Measurements from ENCODE around the gene ARHGEF11.
"Not testable (repeated sequence)": the region's sequence is repeated elsewhere in the genome, so short reads cannot be mapped to it uniquely, and the experiment has no call there.

Gene ARHGEF11, protein sequence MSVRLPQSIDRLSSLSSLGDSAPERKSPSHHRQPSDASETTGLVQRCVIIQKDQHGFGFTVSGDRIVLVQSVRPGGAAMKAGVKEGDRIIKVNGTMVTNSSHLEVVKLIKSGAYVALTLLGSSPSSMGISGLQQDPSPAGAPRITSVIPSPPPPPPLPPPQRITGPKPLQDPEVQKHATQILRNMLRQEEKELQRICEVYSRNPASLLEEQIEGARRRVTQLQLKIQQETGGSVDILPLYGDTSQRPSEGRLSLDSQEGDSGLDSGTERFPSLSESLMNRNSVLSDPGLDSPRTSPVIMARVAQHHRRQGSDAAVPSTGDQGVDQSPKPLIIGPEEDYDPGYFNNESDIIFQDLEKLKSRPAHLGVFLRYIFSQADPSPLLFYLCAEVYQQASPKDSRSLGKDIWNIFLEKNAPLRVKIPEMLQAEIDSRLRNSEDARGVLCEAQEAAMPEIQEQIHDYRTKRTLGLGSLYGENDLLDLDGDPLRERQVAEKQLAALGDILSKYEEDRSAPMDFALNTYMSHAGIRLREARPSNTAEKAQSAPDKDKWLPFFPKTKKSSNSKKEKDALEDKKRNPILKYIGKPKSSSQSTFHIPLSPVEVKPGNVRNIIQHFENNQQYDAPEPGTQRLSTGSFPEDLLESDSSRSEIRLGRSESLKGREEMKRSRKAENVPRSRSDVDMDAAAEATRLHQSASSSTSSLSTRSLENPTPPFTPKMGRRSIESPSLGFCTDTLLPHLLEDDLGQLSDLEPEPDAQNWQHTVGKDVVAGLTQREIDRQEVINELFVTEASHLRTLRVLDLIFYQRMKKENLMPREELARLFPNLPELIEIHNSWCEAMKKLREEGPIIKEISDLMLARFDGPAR (N-terminal part only)

DNA sequence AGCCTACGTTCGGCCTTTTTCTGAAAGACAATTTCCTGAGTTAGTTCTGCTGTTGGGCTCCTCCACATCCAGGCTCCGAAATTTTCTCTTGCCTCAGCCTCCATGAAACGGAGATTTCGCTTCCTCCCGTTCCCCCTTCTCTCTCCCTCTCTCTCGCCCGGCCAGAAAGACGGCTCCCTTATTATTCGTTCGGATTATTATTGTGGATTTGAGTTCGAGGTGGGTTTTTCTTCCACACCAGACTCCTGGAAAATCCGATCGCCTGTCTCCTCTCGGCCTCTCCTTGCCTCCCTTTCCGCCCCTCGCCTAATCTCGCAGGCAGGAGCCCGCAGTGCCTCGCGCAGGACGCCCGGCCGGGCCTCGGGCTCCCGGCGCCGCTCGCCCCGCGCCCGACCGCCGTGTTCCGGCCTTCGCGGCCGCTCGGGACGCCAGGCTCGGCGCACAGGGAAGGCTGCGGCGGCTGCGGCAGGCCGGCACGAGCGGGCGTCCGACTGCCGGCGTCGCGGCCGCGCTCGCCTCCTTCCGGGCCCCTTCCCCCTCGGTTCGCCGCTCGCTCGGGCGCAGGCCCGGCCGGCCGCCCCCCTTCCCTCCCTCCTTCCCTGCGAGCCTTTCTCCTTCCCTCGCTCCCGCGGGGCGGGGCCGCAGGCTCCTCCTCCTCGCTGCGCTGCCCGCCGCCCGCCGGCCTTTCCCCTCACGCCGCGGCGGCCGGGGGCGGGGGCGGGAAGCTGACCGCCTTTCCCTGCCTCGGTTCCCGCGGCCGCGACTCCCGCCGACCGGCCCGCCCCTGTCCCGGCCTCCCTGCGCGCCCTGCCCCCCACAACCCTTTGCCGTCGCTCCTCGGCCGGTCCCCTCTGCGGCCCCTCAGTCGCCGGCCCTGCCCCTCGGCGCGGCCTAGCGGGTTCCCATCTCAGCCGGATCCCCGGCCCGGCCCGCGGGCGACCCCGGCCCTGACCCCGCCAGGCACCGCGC, at the start of gene ARHGEF11:
Gene ARHGEF11, minus strand, starts transcription at position 493 of the 969 bp plus-strand sequence. CDS start 1,412 bp downstream, outside the sequence.
- FAIRE-seq (no peak), DNase-seq (ENCODE audit: insufficient read length, low spot score) (peak; percentile 67)

DNA sequence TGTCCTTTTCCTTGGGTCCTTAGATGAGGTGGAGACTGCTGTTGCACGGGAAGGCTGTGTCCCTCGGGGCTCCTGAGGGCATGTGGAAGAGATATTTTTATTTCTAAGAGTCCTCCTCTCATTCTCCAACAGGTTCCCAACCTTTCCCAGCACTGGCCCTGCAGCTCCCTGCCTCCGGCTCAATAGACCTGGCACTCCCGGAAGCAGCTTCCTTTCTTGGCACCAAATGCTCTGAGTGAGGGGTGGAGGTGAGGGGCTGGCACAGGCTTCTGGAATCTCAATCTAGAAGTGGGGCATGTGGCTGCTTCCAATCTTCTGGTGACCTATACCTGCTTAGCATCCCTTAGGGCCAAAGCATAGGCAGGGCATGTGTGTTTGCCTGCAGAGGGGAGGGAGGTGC, 49.5 kb upstream of the ARHGEF11 start:
- FAIRE-seq, result no peak
- DNase-seq (ENCODE audit: insufficient read length, low spot score), result no peak

DNA sequence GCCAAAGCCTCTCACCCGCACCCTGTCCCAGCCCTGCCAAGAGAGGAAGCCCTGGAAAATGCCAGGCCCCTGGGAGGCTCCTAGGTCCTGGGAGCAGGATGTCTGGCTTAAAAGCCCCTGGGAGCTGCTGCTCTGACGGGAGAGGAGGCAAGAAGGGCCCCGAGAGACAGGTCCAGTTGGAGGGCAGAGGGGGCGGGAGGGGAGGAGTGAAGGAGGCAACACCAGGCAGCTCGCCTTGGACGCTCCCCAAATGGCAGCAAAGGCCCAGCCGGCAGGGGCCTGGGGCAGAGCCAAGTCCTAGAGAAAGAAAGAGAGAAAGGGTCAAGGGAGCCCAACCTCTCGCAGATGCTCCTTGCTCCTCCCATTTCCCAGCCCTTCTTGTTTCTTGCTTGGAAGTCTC, 47.3 kb upstream of the ARHGEF11 start:
- FAIRE-seq, result no peak
- DNase-seq (ENCODE audit: insufficient read length, low spot score), result no peak

DNA sequence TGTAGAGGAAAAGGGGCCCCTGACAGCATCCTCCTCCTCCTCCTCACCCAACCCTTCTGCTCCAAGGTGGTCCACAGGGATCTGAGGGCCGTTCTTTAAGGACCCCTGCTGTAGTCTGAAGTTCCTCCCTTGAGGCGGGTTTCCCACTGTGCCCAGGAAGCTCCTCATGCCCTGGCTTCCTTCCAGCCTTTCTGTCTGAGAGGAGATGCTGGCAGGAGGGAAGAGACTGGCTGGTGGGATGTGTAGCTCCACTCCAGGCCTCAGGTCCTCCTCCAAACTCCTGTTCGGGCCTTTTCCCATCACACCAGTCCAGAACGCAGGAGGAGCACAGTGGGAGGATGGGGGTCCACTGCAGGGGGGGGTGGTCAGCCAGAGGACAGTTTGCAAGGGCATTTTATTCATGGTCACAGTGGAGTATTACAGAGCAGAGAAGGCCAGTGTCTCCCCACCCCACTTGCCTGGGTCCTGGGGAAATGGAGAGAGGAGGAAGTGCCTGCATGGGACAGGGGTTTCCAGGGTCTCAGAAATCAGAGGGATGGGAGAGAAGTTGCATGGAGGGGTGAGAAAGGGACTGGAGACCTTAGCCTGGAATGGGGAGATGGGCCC, 46.2 kb upstream of the ARHGEF11 start:
- DNase-seq (ENCODE audit: insufficient read length, low spot score), result no peak
- FAIRE-seq, result no peak

DNA sequence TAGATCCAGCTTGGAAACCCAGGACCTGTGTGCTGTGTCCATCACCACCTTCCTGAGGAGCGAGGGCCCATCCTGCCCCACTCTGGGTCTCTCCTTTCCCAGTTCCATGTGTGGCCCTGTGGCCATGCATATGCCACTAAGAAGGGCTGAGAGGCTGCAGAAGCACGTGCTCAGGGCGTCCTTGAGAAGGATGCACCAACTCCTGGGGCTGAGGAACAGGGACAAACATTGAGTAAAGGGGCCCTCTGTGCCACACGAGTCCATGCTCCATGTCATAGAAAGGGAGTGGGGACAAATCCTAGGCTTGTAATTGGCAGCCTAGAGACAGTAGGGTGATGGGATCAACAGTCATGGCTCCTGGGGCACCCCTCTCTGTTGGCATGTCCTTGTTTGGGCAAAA, 45.6 kb upstream of the ARHGEF11 start:
- FAIRE-seq (no peak), DNase-seq (ENCODE audit: insufficient read length, low spot score) (no peak)

DNA sequence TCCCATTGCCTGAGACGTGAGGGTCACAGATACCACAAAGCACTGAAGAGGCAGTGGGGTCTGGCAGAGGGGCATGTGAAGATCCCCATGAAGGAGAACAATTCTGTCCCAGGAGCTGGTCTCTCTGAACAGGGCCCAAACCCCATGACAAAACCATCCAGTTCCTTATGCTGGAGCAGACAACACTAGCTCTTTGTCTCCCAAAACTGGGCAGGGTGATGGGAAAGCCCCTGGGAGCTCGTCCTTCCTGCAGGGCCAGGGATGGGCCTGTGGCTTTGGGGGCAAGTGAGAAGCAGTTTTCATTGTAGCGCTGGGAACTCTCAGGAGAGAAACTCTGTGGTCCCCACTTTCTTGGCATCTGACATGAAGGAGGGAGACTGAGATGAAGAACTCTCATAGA, 45.2 kb upstream of the ARHGEF11 start:
- no peak for DNase-seq (ENCODE audit: insufficient read length, low spot score)
- FAIRE-seq, result no peak

DNA sequence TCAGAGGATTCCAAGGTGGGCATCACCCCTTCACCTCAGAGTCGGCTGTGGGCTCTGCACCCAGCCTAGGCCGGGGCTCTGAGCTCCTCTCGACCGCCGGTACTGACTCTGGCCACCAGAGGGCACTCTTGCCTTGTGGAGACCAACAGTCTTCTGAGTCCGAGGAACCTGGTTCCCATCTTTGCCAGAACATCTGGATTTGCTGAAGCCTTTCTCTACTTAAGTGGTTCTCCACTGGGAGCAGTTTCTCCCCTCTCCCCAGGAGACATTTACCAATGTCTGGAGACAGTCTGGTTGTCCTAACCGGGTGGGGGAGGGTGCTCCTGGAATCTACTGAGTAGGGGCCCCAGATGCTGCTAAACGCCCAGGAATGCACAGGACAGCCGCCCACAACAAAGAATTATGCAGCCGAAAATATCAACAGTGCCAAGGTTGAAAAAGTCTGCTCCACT, 44.7 kb upstream of the ARHGEF11 start:
- FAIRE-seq (peak; percentile 63), DNase-seq (ENCODE audit: insufficient read length, low spot score) (peak; percentile 84)

DNA sequence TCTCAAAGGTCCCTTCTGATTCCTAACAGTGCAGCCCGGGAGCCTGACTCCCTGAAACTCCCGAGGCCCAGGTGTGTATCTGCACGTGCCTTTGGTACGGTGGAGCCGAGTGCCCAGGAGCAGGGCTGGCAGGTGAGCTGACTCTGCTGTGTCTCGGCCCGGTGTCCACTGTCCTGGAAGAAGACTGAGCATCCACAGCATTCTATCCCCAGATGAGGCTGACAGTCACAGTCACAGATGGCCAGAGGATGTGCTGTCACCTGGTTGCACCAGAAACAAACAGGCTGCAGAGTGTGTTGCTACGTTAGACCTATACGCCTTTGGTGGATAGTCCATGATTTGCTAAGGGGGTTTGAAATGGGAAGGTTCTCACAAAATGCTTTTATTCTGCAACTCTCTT, 44.2 kb upstream of the ARHGEF11 start:
- FAIRE-seq (no peak), DNase-seq (ENCODE audit: insufficient read length, low spot score) (no peak)

DNA sequence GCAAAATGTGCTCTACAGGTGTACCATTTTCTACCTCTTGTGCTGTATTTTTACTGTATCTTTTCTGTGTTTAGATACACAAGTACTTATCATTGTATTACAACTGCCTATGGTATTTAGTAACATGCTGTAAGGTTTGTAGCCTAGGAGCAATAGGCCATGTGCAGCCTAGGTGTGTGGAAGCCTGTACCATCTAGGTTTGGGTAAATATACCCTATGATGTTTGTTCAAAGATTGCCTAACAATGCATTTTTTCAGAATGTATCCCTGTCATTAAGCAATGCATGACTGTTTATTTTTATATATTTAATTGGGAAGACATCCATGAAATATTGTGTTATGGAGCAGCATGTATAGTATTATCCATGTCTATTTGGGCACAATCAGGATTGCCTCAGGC, 43.1 kb upstream of the ARHGEF11 start:
- DNase-seq (ENCODE audit: insufficient read length, low spot score) (no peak), FAIRE-seq (no peak)

DNA sequence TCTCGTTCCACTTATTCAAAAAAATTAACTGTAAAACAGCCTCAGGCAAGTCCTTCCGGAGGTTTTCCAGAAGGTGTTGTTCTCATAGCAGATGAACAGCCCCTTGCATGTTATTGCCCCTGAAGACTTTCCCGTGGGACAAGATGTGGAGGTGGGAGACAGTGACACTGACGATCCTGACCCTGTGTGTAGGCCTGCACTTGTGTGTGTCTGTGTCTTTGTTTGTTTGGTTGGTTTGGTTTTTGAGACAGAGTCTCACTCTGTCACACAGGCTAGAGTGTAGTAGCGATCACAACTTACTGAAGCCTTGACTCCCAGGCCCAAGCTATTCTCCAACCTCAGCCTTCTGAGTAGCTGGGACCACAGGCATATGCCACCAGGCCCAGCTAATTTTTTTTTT, 41.5 kb upstream of the ARHGEF11 start:
- DNase-seq (ENCODE audit: insufficient read length, low spot score), result no peak
- no peak for FAIRE-seq

DNA sequence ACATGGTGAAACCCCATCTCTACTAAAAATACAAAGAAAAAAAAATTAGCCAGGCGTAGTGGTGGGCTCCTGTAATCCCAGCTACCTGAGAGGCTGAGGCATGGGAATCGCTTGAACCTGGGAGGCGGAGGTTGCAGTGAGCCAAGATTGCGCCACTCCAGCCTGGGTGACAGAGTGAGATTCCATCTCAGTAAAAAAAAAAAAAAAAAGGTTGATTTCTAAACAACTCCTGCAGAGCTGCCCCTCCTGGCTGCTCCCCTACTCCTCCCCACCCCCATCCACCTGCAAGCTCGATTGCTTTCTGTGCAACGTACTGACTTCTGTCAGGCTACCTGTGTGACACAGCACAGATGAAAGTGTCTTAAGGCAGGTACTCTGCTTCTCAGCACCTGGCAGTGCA, 40.8 kb upstream of the ARHGEF11 start:
- no peak for FAIRE-seq

DNA sequence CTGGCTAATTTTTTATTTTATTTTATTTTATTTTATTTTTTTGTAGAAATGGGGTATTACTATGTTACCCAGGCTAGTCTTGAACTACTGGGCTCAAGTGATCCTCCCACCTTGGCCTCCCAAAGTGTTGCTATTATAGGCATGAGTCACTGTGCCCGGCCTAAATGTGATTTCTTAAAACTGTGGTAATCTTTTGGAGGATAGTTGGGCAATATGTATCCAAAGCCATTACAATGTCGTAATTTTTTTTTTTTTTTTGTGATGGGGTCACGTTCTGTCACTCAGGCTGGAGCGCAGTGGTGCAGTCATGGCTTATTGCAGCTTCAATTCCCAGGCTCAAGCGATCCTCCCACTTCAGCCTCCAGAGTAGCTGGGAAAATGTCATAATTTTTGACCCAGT, 39.9 kb upstream of the ARHGEF11 start:
- DNase-seq (ENCODE audit: insufficient read length, low spot score) (no peak), FAIRE-seq (no peak)

More for the DNA sequence above, 40.8 kb upstream of the ARHGEF11 start:
- DNase-seq (ENCODE audit: insufficient read length, low spot score), result no peak

DNA sequence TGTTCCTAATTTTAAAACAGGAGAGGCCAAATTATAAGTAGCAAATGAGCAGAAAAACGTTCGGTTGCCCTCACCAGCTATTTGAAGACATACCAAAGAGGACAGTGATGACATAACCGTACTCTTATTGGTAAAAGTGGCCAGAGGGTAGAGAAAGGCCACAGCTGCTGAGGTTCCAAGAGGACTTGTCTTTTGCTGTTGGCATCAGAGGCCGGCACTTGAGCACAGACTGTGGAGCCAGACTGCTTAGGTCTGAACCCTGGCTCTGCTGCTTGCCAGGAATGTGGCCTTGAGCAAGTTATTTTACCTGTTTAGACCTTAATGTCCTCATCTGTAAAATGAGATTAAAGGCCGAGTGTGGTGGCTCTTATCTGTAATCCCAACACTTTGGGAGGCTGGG, 39.2 kb upstream of the ARHGEF11 start:
- DNase-seq (ENCODE audit: insufficient read length, low spot score) (no peak), FAIRE-seq (no peak)

DNA sequence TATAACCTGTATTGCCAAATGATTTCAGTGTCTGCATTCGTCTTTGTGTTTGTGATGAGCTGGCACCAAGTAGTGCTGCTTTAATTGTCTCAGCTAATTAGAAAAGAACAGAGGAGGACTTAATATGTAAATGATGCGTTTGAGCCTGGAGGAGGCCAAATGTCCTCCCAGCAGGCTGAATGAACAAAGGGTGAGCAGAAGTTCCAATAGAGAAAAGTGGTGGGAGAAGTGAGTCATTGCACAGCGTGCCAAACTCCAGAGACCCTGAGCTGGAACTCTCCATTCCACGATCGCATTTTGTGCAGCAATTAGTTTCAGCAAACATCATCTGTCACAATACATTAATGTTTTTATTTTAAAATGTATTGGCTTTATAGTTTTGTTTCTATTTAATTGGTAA, 36.2 kb upstream of the ARHGEF11 start:
- no peak for DNase-seq (ENCODE audit: insufficient read length, low spot score)
- no peak for FAIRE-seq

DNA sequence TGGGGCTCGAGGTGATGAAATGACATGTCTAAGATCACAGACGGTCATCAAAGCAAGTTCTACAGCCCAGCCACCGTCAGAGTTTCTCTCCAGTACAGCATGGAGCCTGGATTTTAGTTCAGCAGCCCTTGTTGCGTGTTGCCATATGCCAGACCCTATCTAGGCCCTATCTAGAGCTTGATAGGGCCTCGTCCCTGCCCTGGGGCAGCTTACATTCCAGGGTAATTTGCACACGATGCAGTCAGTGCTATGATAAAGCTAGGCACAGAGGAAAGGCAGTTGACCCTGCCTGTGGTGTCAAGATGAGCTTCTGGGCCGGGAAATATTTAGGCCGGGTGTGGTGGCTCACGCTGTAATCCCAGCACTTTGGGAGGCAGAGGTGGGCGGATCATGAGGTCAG, 35.2 kb upstream of the ARHGEF11 start:
- FAIRE-seq (no peak), DNase-seq (ENCODE audit: insufficient read length, low spot score) (no peak)

DNA sequence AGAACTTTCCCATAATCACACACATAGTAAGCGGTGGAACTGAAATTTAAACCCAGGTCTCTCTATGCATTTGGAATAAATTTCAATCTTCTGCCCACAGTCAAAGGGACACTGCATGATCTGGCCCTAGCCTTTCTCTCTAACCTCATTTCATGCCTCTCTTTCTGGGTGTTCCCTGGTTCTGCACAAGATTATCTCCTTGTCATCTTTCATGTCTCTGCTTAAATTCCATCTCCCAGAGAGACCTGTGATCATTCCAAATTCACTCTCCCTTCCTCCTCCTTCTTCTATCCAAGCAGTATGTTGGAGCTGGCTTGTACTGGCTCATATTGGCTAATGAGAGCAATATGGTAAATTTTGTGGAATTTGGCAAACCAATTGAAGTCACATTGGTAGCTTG, 31.9 kb upstream of the ARHGEF11 start:
- FAIRE-seq (no peak), DNase-seq (ENCODE audit: insufficient read length, low spot score) (no peak)

DNA sequence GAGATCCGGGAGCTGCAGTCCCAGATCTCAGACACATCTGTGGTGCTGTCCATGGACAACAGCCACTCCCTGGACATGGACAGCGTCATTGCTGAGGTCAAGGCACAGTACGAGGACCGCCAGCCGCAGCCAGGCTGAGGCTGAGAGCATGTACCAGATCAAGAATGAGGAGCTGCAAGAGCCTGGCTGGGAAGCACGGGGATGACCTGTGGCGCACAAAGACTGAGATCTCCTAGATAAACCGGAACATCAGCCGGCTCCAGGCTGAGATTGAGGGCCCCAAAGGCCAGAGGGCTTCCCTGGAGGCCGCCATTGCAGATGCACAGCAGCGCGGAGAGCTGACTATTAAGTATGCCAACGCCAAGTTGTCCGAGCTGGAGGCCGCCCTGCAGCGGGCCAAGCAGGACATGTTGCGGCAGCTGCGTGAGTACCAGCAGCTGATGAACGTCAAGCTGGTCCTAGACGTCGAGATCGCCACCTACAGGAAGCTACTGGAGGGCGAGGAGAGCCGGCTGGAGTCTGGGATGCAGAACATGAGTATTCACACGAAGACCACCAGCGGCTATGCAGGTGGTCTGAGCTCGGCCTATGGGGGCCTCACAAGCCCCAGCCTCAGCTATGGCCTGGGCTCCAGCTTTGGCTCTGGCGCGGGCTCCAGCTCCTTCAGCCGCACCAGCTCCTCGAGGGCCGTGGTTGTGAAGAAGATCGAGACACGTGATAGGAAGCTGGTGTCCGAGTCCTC, 28.6 kb upstream of the ARHGEF11 start:
- no peak for DNase-seq (ENCODE audit: insufficient read length, low spot score)
- peak; percentile 70 for FAIRE-seq

DNA sequence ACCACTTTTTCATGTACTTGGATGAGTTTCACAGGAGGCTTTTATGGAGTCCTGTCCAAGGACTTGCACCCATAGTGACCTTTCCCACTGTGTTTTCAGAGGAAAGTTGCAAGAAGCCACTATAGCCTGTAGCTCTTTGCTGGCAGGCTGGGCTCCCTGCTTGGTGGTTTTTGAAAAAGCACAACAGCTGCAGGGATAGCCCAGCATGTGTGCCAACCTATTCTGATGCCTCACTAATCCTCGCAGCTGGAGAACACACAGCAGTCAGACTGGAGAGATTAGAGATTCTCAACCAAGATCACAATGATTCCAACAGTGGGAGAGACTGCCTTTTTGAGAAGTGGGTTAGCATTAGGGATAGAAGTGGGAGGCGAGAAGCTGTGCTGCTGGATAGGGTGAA, 24.1 kb upstream of the ARHGEF11 start:
- FAIRE-seq (no peak), DNase-seq (ENCODE audit: insufficient read length, low spot score) (no peak)

DNA sequence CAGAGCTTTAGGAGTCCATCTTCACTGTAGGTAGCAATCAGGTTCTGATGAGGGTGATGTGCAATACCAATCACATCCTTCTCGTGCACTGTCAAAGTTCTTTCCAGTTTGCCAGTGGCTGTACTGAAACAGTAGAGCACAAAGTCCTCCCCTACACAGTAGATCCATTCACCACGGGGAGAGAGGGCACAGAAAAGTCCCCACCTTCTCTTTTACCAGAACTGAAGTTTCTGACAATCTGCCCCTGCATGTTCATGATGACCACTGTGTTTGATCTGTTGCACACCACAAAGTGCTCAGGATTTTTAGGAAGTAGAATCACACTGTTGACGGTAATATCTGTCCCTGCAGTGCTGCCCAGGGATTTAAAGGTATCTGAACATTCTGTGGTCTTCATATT, 13.7 kb upstream of the ARHGEF11 start:
- not testable (repeated sequence) for FAIRE-seq; DNase-seq (ENCODE audit: insufficient read length, low spot score)

DNA sequence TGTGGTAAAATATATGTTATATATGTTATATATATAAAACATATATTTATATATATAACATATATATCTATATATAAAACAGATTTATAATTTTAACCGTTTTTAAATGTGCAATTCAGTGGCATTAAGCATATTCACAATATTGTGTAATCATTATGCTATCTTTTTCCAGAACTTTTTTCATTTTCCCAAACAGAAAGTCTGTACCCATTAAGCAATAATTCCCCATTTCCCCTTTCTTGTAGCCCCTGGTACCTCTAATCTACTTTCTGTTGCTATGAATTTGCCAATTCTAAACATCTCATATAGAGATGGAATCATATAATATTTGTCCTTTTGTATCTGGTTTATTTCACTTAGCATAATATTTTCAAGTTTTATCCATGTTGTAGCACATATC, 10.7 kb upstream of the ARHGEF11 start:
- no peak for DNase-seq (ENCODE audit: insufficient read length, low spot score)
- no peak for FAIRE-seq

Data from GM19239 (cell line).